Endothelial cell of umbilical vein (primary cell): Measurements from ENCODE around the gene SLC5A5. TPM values are rescaled to one million over a fixed set of nuclear protein-coding genes. Genes with fewer than 3 reads are reported as not detected.

ENCODE experiments used
- BruUV-seq: library from RNA; stranded (reverse); fragments of 400-500 nt; replicated peaks from 2 replicates; lab custom pipeline; 2021; lab: Mats Ljungman, UMichigan
- CTCF ChIA-PET: fragments of 300-600, 350-600 bp; sonication (Branson Sonifier 250); formaldehyde crosslinking; loops from one replicate; lab custom pipeline; 2021; ENCODE audit warnings: antibody characterized with exemption, inconsistent platforms; lab: Charles Lee
- POLR2A ChIA-PET: fragments of 300-600, 350-600 bp; sonication (Branson Sonifier 250); formaldehyde crosslinking; loops from one replicate; lab custom pipeline; 2021; ENCODE audit warnings: antibody characterized with exemption, inconsistent platforms; lab: Charles Lee
- DNase-seq: peaks from one replicate; pipeline ENCODE4 v3.0.0-alpha.2; 2011; ENCODE audit warnings: low read depth, low spot score
- FAIRE-seq: peaks from 2 replicates; lab custom pipeline; 2011; peaks lifted over from hg19 to GRCh38; lab: Jason Lieb, UNC
- H2AFZ ChIP-seq: 2 replicates; pipeline ENCODE4 v1.6.0; 2012; ENCODE audit warnings: low read depth, low read length, control low read depth, inconsistent platforms
- H3K27ac ChIP-seq: 2 replicates; pipeline ENCODE4 v1.5.1; 2011; ENCODE audit warnings: low read depth, mild to moderate bottlenecking, control low read depth, low read length, moderate library complexity; ENCODE audit not compliant: insufficient read depth
- H3K27me3 ChIP-seq, 2 experiments: 2 replicates each; pipeline versions ENCODE4 v1.6.0 to v1.6.1; 2011; ENCODE audit warnings: low read length in 2 of 2, mixed read lengths in 1 of 2; ENCODE audit not compliant: control insufficient read depth in 2 of 2, insufficient read depth in 2 of 2
- H3K36me3 ChIP-seq, 2 experiments: 2 replicates in 1 of 2; 3 replicates in 1 of 2; pipeline ENCODE4 v1.5.1; 2011; ENCODE audit warnings: low read length in 2 of 2, mild to moderate bottlenecking in 1 of 2, moderate library complexity in 1 of 2; ENCODE audit not compliant: control insufficient read depth in 2 of 2, insufficient read depth in 2 of 2; ENCODE audit errors: extremely low read depth in 1 of 2
- H3K4me1 ChIP-seq: 3 replicates; pipeline ENCODE4 v1.5.1; 2011; ENCODE audit warnings: mild to moderate bottlenecking, low read length; ENCODE audit not compliant: control insufficient read depth, insufficient read depth; ENCODE audit errors: extremely low read depth
- H3K4me2 ChIP-seq: 2 replicates; pipeline ENCODE4 v1.6.1; 2011; ENCODE audit warnings: low read length, control low read depth, mixed read lengths; ENCODE audit not compliant: insufficient read depth
- H3K4me3 ChIP-seq, 3 experiments: fragments of 200-600 bp in 1 of 3; sonication (generic), shearing (Covaris generic) in 1 of 3; replicated peaks in 1 of 3; 2 replicates each; pipeline ENCODE4 v1.5.1; 2011 to 2016; ENCODE audit warnings: control low read depth in 3 of 3, low read length in 3 of 3, mild to moderate bottlenecking in 2 of 3, inconsistent platforms in 1 of 3, low read depth in 1 of 3, moderate library complexity in 1 of 3; ENCODE audit not compliant: insufficient read depth in 1 of 3
- H3K79me2 ChIP-seq: 2 replicates; pipeline ENCODE4 v1.6.0; 2012; ENCODE audit warnings: low read length, inconsistent platforms; ENCODE audit not compliant: control insufficient read depth, insufficient read depth
- H3K9ac ChIP-seq: replicated peaks from 2 replicates; pipeline ENCODE3; 2011; ENCODE audit warnings: low read length, control low read depth; ENCODE audit not compliant: insufficient read depth; ENCODE audit errors: extremely low read depth
- H3K9me1 ChIP-seq: replicated peaks from 3 replicates; pipeline ENCODE4 v1.6.0; 2011; ENCODE audit warnings: mild to moderate bottlenecking, low read length; ENCODE audit not compliant: control insufficient read depth, insufficient read depth; ENCODE audit errors: extremely low read depth
- H3K9me3 ChIP-seq: replicated peaks from 2 replicates; pipeline ENCODE4 v1.5.1; 2012; ENCODE audit warnings: low read length, inconsistent platforms; ENCODE audit not compliant: control insufficient read depth, insufficient read depth
- H4K20me1 ChIP-seq: replicated peaks from 2 replicates; pipeline ENCODE3; 2011; ENCODE audit warnings: mild to moderate bottlenecking, low read length; ENCODE audit not compliant: control insufficient read depth, insufficient read depth; ENCODE audit errors: extremely low read depth
- EZH2 ChIP-seq: IDR thresholded peaks from 2 replicates; pipeline ENCODE4 v1.6.1; 2012; ENCODE audit warnings: borderline replicate concordance, low read depth, mild to moderate bottlenecking, moderate library complexity, low read length, inconsistent platforms; ENCODE audit not compliant: severe bottlenecking
- FOS ChIP-seq: IDR thresholded peaks from 2 replicates; pipeline ENCODE4 v1.6.1; 2011; ENCODE audit warnings: mild to moderate bottlenecking, low read length, moderate library complexity, borderline replicate concordance; ENCODE audit not compliant: insufficient read depth
- GATA2 ChIP-seq: IDR thresholded peaks from 2 replicates; pipeline ENCODE4 v1.7.0; 2011; ENCODE audit warnings: low read depth, mild to moderate bottlenecking, moderate library complexity, mixed read lengths, low read length; ENCODE audit not compliant: insufficient read length, insufficient read depth
- MYC ChIP-seq: IDR thresholded peaks from one replicate; pipeline ENCODE4 v1.6.1; 2011; ENCODE audit warnings: mild to moderate bottlenecking, low read depth, low read length
- POLR2A ChIP-seq: IDR thresholded peaks from 2 replicates; pipeline ENCODE4 v1.6.1; 2012; ENCODE audit warnings: low read depth, mild to moderate bottlenecking, control low read depth, low read length
- dilution Hi-C: fragments of 300-500 bp; cut with MboI; formaldehyde crosslinking; loops from one replicate; pipeline ENCODE4 v1.15.0; 2019; ENCODE audit warnings: low sequenced_read_pairs; ENCODE audit not compliant: extremely low pct_ligation_motif_present
- intact Hi-C: fragments of 100-400 bp; cut with micrococcal nuclease; formaldehyde crosslinking; loops from one replicate; pipeline ENCODE4 v1.10.0; 2022
- polyA plus RNA-seq, 4 experiments: library from polyadenylated mRNA; depleted of rRNA in 3 of 4; stranded (reverse) in 3 of 4; unstranded in 1 of 4; fragments of >200 nt; gene quantifications; 2 replicates each; pipeline versions ENCODE4 v1.2.1 to v1.2.3, GENCODE V29; 2011 to 2012; ENCODE audit warnings: missing spikeins in 1 of 4
- total RNA-seq: library from RNA; stranded (reverse); gene quantifications from 2 replicates; pipeline ENCODE4 v1.2.3, GENCODE V29; 2021
- TF ChIP-seq, protein P1 (sequence below), 2 donors: IDR thresholded peaks; 1 replicate in 1 of 2; 2 replicates in 1 of 2; pipeline ENCODE4 v1.5.1; 2011; ENCODE audit warnings: low read length in 2 of 2, mild to moderate bottlenecking in 2 of 2, moderate library complexity in 2 of 2, control low read depth in 1 of 2, inconsistent platforms in 1 of 2, low read depth in 1 of 2; ENCODE audit not compliant: insufficient read depth in 1 of 2; ENCODE audit errors: extremely low read depth in 1 of 2

SLC5A5 gene
- total and polyA plus RNA-seq, 2 donors (not counting 3 experiments of a cell fraction or from before 2014, with no cell fraction given), result not detected

DNA sequence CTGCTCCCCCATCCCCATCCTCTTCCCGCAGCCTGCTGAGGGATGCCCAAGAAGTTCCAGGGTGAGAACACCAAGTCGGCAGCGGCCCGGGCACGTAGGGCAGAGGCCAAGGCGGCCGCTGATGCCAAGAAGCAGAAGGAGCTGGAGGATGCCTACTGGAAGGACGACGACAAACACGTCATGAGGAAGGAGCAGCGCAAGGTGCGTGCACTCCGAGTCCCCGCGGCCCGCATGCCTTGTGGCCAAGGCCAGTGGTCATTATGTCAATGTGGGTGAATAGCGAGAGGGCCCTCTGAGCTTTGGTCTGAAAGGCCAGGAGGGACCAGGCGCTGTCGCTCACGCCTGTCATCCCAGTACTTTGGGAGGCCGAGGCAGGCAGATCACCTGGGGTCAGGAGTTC, 64.6 kb downstream of the SLC5A5 start:
- intact Hi-C loops, result loop anchor here (5.0 kb wide), 1 partner anchor 121 kb away; no protein-coding TSS in a partner anchor

DNA sequence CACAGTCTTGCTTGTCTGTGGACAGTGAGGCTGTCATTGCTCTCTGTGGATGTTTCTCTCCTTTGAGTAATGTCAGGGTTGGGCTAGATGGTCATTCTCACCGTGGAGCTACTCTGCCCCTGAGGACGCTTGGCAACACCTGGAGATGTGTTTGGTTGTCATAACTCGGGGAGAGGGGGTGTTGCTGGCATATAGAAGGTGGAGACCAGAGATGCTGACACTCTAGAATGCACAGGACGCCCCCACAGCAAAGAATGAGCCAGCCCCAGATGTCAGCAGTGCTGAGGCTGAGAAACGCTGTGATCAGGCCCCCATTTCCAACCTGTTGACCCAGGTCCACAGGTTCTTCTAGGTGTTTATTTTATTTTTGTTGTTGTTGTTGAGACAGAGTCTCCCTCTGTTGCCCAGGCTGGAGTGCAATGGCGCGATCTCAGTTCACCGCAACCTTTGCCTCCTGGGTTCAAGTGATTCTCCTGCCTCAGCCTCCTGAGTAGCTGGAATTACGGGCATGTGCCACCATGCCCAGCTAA, 65.7 kb downstream of the SLC5A5 start:
- DNase-seq (no peak), FAIRE-seq (no peak)
- H3K4me1 ChIP-seq, result peaks cover 10% of the 10 kb centered on the region
- no TSS peak for BruUV-seq
- dilution Hi-C loops, result no loop called here
- H2AFZ ChIP-seq, result no peak overlapping the region
- no peaks in the 10 kb centered on the region for H3K9me3 ChIP-seq
- peaks cover 15% of the 10 kb centered on the region for H3K79me2 ChIP-seq
- no peak overlapping the region for H3K9ac ChIP-seq
- no peak overlapping the region for H3K4me3 ChIP-seq
- no peak overlapping the region for H3K27ac ChIP-seq
- H3K36me3 ChIP-seq, result peaks cover 3 to 7% of the 10 kb centered on the region in 2 experiments
- H3K4me2 ChIP-seq, result no peak overlapping the region
- ChIA-PET POLR2A (no interaction called here), CTCF (interaction anchor here (0.7 to 3.5 kb wide), 14 partner anchors 10 to 231 kb away, joined by 3 to 203 read pairs (median 4); no protein-coding TSS in a partner anchor)
- H3K27me3 ChIP-seq, result no peaks in the 10 kb centered on the region
- no peaks in the 10 kb centered on the region for H3K9me1 ChIP-seq
- intact Hi-C loops, result loop anchor here (5.0 kb wide), 1 partner anchor 120 kb away; no protein-coding TSS in a partner anchor
- no peak for TF ChIP-seq EZH2
- TF ChIP-seq MYC, result no peak
- no peak for TF ChIP-seq POLR2A
- TF ChIP-seq, protein P1, sequence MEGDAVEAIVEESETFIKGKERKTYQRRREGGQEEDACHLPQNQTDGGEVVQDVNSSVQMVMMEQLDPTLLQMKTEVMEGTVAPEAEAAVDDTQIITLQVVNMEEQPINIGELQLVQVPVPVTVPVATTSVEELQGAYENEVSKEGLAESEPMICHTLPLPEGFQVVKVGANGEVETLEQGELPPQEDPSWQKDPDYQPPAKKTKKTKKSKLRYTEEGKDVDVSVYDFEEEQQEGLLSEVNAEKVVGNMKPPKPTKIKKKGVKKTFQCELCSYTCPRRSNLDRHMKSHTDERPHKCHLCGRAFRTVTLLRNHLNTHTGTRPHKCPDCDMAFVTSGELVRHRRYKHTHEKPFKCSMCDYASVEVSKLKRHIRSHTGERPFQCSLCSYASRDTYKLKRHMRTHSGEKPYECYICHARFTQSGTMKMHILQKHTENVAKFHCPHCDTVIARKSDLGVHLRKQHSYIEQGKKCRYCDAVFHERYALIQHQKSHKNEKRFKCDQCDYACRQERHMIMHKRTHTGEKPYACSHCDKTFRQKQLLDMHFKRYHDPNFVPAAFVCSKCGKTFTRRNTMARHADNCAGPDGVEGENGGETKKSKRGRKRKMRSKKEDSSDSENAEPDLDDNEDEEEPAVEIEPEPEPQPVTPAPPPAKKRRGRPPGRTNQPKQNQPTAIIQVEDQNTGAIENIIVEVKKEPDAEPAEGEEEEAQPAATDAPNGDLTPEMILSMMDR (IDR thresholded peaks at IDR 0.05; ENCODE audit: extremely low read depth in 1 of 2, insufficient read depth in 1 of 2, low read depth in 1 of 2, low read length in 2 of 2), result no peak
- no peak for TF ChIP-seq FOS
- H4K20me1 ChIP-seq, result no peaks in the 10 kb centered on the region

More for the DNA sequence above, 64.6 kb downstream of the SLC5A5 start:
- POLR2A ChIA-PET, result no interaction called here
- Histone ChIP-seq H3K9ac (no peak overlapping the region), H3K4me1 (peaks cover 16% of the 10 kb centered on the region), H3K79me2 (peaks cover 15% of the 10 kb centered on the region), H3K27me3 (no peaks in the 10 kb centered on the region), H3K4me3 (no peak overlapping the region), H3K27ac (no peak overlapping the region), H3K9me1 (no peaks in the 10 kb centered on the region), H3K9me3 (no peaks in the 10 kb centered on the region), H2AFZ (no peak overlapping the region), H3K4me2 (no peak overlapping the region), H3K36me3 (peaks cover 3 to 7% of the 10 kb centered on the region in 2 experiments), H4K20me1 (no peaks in the 10 kb centered on the region)
- no peak for TF ChIP-seq EZH2
- TF ChIP-seq, protein P1 (IDR thresholded peaks at IDR 0.05; ENCODE audit: extremely low read depth in 1 of 2, insufficient read depth in 1 of 2, low read depth in 1 of 2, low read length in 2 of 2), result no peak
- no peak for TF ChIP-seq GATA2
- FAIRE-seq, result no peak
- BruUV-seq, result no TSS peak
- dilution Hi-C loops, result no loop called here
- CTCF ChIA-PET, result interaction anchor here (0.9 to 3.5 kb wide), 3 partner anchors 60 to 87 kb away, joined by 3 to 203 read pairs (median 3); partner anchors contain the start of gene RPL18A
- no peak for DNase-seq
